Keratinocyte (primary cell): ENCODE measurements around the gene FBXO10. TPM values are rescaled to one million over a fixed set of nuclear protein-coding genes. Genes with fewer than 3 reads are reported as not detected.

Source experiments
- DNase-seq: peaks from one replicate; pipeline ENCODE4 v3.0.0-alpha.2; 2011; ENCODE audit warnings: low read depth, missing footprints, low spot score
- FAIRE-seq: peaks from 2 replicates; lab custom pipeline; 2011; peaks lifted over from hg19 to GRCh38; lab: Jason Lieb, UNC
- H2AFZ ChIP-seq: 2 replicates; pipeline ENCODE4 v1.6.0; 2012; ENCODE audit warnings: low read length, control low read depth, inconsistent platforms; ENCODE audit not compliant: control insufficient read depth
- H3K27ac ChIP-seq: 2 replicates; pipeline ENCODE4 v1.5.1; 2011; ENCODE audit warnings: low read length; ENCODE audit not compliant: control insufficient read depth, insufficient read depth
- H3K27me3 ChIP-seq: 3 replicates; pipeline ENCODE4 v1.6.0; 2011; ENCODE audit warnings: low read length; ENCODE audit not compliant: control insufficient read depth, insufficient read depth; ENCODE audit errors: extremely low read depth
- H3K36me3 ChIP-seq, 2 experiments: 2 replicates in 1 of 2; 3 replicates in 1 of 2; pipeline ENCODE4 v1.5.1; 2011; ENCODE audit warnings: low read length in 2 of 2, mild to moderate bottlenecking in 1 of 2; ENCODE audit not compliant: control insufficient read depth in 2 of 2, insufficient read depth in 2 of 2; ENCODE audit errors: extremely low read depth in 1 of 2
- H3K4me1 ChIP-seq: 3 replicates; pipeline ENCODE4 v1.5.1; 2011; ENCODE audit warnings: low read length; ENCODE audit not compliant: control insufficient read depth, insufficient read depth; ENCODE audit errors: extremely low read depth
- H3K4me2 ChIP-seq: 3 replicates; pipeline ENCODE4 v1.6.0; 2011; ENCODE audit warnings: low read depth, low read length; ENCODE audit not compliant: control insufficient read depth, insufficient read depth; ENCODE audit errors: extremely low read depth
- H3K4me3 ChIP-seq, 3 experiments: fragments of 200-600 bp in 1 of 3; sonication (generic) in 1 of 3; 2 replicates in 2 of 3; 3 replicates in 1 of 3; pipeline ENCODE4 v1.5.1; 2011 to 2016; ENCODE audit warnings: low read length in 3 of 3, mild to moderate bottlenecking in 3 of 3, control low read depth in 2 of 3, inconsistent platforms in 1 of 3, low read depth in 1 of 3, mixed read lengths in 1 of 3, mixed run types in 1 of 3, moderate library complexity in 1 of 3; ENCODE audit not compliant: control insufficient read depth in 2 of 3, insufficient read depth in 2 of 3; ENCODE audit errors: extremely low read depth in 1 of 3
- H3K79me2 ChIP-seq: 2 replicates; pipeline ENCODE4 v1.6.0; 2012; ENCODE audit warnings: low read length; ENCODE audit not compliant: control insufficient read depth, insufficient read depth
- H3K9ac ChIP-seq: 3 replicates; pipeline ENCODE4 v1.6.0; 2011; ENCODE audit warnings: low read length; ENCODE audit not compliant: control insufficient read depth, insufficient read depth; ENCODE audit errors: extremely low read depth
- H3K9me1 ChIP-seq: 3 replicates; pipeline ENCODE4 v1.6.0; 2011; ENCODE audit warnings: low read length; ENCODE audit not compliant: control insufficient read depth, insufficient read depth; ENCODE audit errors: extremely low read depth
- H3K9me3 ChIP-seq: 2 replicates; pipeline ENCODE4 v1.5.1; 2012; ENCODE audit warnings: low read depth, low read length; ENCODE audit not compliant: control insufficient read depth
- H4K20me1 ChIP-seq: 3 replicates; pipeline ENCODE4 v1.6.0; 2011; ENCODE audit warnings: low read length; ENCODE audit not compliant: control insufficient read depth, insufficient read depth; ENCODE audit errors: extremely low read depth
- CTCF ChIP-seq, 3 experiments: IDR thresholded peaks in 1 of 3; conservative IDR thresholded peaks in 1 of 3; optimal IDR thresholded peaks in 1 of 3; 2 replicates in 2 of 3; 3 replicates in 1 of 3; pipeline versions ENCODE3 to v1.5.1; 2011; ENCODE audit warnings: low read length in 3 of 3, mild to moderate bottlenecking in 3 of 3, moderate library complexity in 2 of 3, control low read depth in 1 of 3, inconsistent platforms in 1 of 3; ENCODE audit not compliant: insufficient read depth in 2 of 3; ENCODE audit errors: extremely low read depth in 1 of 3
- EZH2 ChIP-seq: IDR thresholded peaks from one replicate; pipeline ENCODE4 v1.6.1; 2012; ENCODE audit warnings: inconsistent platforms, mild to moderate bottlenecking, low read length, moderate library complexity
- dilution Hi-C: fragments of 300-500 bp; cut with MboI; formaldehyde crosslinking; loops from one replicate; pipeline ENCODE4 v1.7.0; 2020; ENCODE audit warnings: low sequenced_read_pairs; ENCODE audit not compliant: extremely low pct_ligation_motif_present
- polyA plus RNA-seq, 5 experiments: library from polyadenylated mRNA; depleted of rRNA in 3 of 5; stranded (reverse) in 3 of 5; stranded (forward) in 1 of 5; unstranded in 1 of 5; fragments of >200 nt; gene quantifications; 1 replicate in 1 of 5; 2 replicates in 3 of 5; 3 replicates in 1 of 5; pipeline versions ENCODE4 v1.2.1 to v1.2.3, GENCODE V29; 2011 to 2012; ENCODE audit warnings: missing spikeins in 2 of 5, low read depth in 1 of 5, low replicate concordance in 1 of 5

Gene FBXO10
- polyA plus RNA-seq, 1 donor (not counting 4 experiments of a cell fraction or from before 2014, with no cell fraction given): 4.1 TPM

GRCh38 chr9:37564916-37565315 is 11.3 kb downstream of the FBXO10 start:
- Histone ChIP-seq H3K4me1 (peaks cover 3% of the 10 kb centered on the region), H3K4me2 (no peak overlapping the region), H3K79me2 (no peaks in the 10 kb centered on the region), H3K4me3 (no peak overlapping the region), H4K20me1 (no peaks in the 10 kb centered on the region), H3K9me1 (no peaks in the 10 kb centered on the region), H3K27ac (no peak overlapping the region), H3K9me3 (no peaks in the 10 kb centered on the region), H2AFZ (no peak overlapping the region), H3K27me3 (no peaks in the 10 kb centered on the region), H3K36me3 (no peaks in the 10 kb centered on the region), H3K9ac (no peak overlapping the region)
- TF ChIP-seq CTCF (optimal IDR thresholded peaks at IDR 0.05 in 1 of 3, IDR thresholded peaks at IDR 0.05 in 1 of 3, conservative IDR thresholded peaks at IDR 0.05 in 1 of 3; ENCODE audit: extremely low read depth in 1 of 3, insufficient read depth in 2 of 3, low read length in 3 of 3): no peak
- no peak for TF ChIP-seq EZH2
- dilution Hi-C loops: no loop called here
- DNase-seq: no peak
- no peak for FAIRE-seq

- Histone ChIP-seq H3K4me1 (peaks cover 3% of the 10 kb centered on the region), H4K20me1 (no peaks in the 10 kb centered on the region), H3K27me3 (no peaks in the 10 kb centered on the region), H2AFZ (no peak overlapping the region), H3K4me2 (no peak overlapping the region), H3K9ac (no peak overlapping the region), H3K9me3 (no peaks in the 10 kb centered on the region), H3K9me1 (no peaks in the 10 kb centered on the region), H3K79me2 (no peaks in the 10 kb centered on the region), H3K4me3 (no peak overlapping the region), H3K36me3 (no peaks in the 10 kb centered on the region), H3K27ac (no peak overlapping the region)
- TF ChIP-seq CTCF (optimal IDR thresholded peaks at IDR 0.05 in 1 of 3, IDR thresholded peaks at IDR 0.05 in 1 of 3, conservative IDR thresholded peaks at IDR 0.05 in 1 of 3; ENCODE audit: extremely low read depth in 1 of 3, insufficient read depth in 2 of 3, low read length in 3 of 3) (no peak), EZH2 (no peak)
- DNase-seq (no peak), FAIRE-seq (no peak)
- dilution Hi-C loops: no loop called here
Measured at GRCh38 chr9:37563806-37564513, 12.2 kb downstream of the FBXO10 start.
